K562 (cell line): ENCODE results near the gene AIF1. TPM values are rescaled to one million over a fixed set of nuclear protein-coding genes. Genes with fewer than 3 reads are reported as not detected.

Source experiments
- CREB5 ChIP-seq: fragments of 250-450 bp; sonication (Bioruptor Pico); IDR thresholded peaks from 2 replicates; pipeline ENCODE4 v1.5.0; 2020; ENCODE audit warnings: mild to moderate bottlenecking
- ESRRB ChIP-seq: fragments of 250-450 bp; sonication (Bioruptor Pico); IDR thresholded peaks from 2 replicates; pipeline ENCODE4 v1.5.0; 2020; ENCODE audit warnings: mild to moderate bottlenecking, moderate library complexity, borderline replicate concordance
- HOMEZ ChIP-seq: fragments of 250-450 bp; sonication (Bioruptor Pico); IDR thresholded peaks from 2 replicates; pipeline ENCODE4 v1.4.0; 2020; ENCODE audit warnings: mild to moderate bottlenecking, moderate library complexity
- L3MBTL2 ChIP-seq: fragments of 450-650 bp; IDR thresholded peaks from 2 replicates; pipeline ENCODE4 v1.6.1; 2016; ENCODE audit warnings: mild to moderate bottlenecking, moderate library complexity
- NFYB ChIP-seq: IDR thresholded peaks from 2 replicates; pipeline ENCODE4 v1.6.1; 2011; ENCODE audit warnings: mild to moderate bottlenecking, moderate library complexity; ENCODE audit not compliant: insufficient read length; ENCODE audit errors: extremely low read depth
- NONO ChIP-seq, 2 experiments: fragments of 200-400 bp in 1 of 2; fragments of 450-650 bp in 1 of 2; formaldehyde crosslinking in 1 of 2; IDR thresholded peaks; 2 replicates each; pipeline ENCODE4 v1.6.1; 2017; ENCODE audit warnings: low read depth in 2 of 2, mild to moderate bottlenecking in 2 of 2, moderate library complexity in 2 of 2, low read length in 1 of 2
- NR3C1 ChIP-seq: sonication (generic); formaldehyde crosslinking; IDR thresholded peaks from 2 replicates; pipeline ENCODE4 v1.8.1; 2022; ENCODE audit warnings: missing genetic modification reagents
- RERE ChIP-seq: sonication (generic); formaldehyde crosslinking; IDR thresholded peaks from 2 replicates; pipeline ENCODE4 v1.8.0; 2023; ENCODE audit warnings: missing genetic modification reagents, mild to moderate bottlenecking, borderline replicate concordance
- SMAD1 ChIP-seq: fragments of 150-350 bp; IDR thresholded peaks from 2 replicates; pipeline ENCODE4 v1.6.1; 2014; ENCODE audit warnings: low read length, low read depth; ENCODE audit not compliant: partially characterized antibody
- UBTF ChIP-seq, 2 experiments: IDR thresholded peaks; 2 replicates each; pipeline ENCODE4 v1.6.1; 2012; ENCODE audit warnings: improper control_type of control experiment in 2 of 2, low read depth in 2 of 2, low read length in 2 of 2, borderline replicate concordance in 1 of 2
- ZNF197 ChIP-seq: fragments of 200-800 bp; sonication (Bioruptor generic); IDR thresholded peaks from 2 replicates; pipeline ENCODE4 v1.6.1; 2016; ENCODE audit warnings: low read depth, missing genetic modification characterization, missing compliant biosample characterization
- ZNF444 ChIP-seq: fragments of 250-450 bp; sonication (Bioruptor Pico); IDR thresholded peaks from 2 replicates; pipeline ENCODE4 v1.4.0; 2020; ENCODE audit warnings: mild to moderate bottlenecking, moderate library complexity
- ZNF764 ChIP-seq: fragments of 250-450 bp; sonication (Bioruptor Pico); IDR thresholded peaks from 2 replicates; pipeline ENCODE4 v1.4.0; 2020; ENCODE audit warnings: low read depth, mild to moderate bottlenecking, moderate library complexity
- polyA plus RNA-seq, 8 experiments: library from polyadenylated mRNA; depleted of rRNA in 4 of 8; stranded (reverse) in 5 of 8; unstranded in 3 of 8; fragments of >200 nt; fragmentation: Nextera tagmentation in 2 of 8; fragmentation: Illumina TruSeq in 1 of 8; extraction: Ambion mirVana in 2 of 8; extraction: Trizol in 1 of 8; gene quantifications; 2 replicates each; pipeline versions ENCODE4 v1.2.1 to v1.2.3, GENCODE V29; 2011 to 2014; ENCODE audit warnings: inconsistent platforms in 1 of 8, missing spikeins in 1 of 8
- total RNA-seq, 7 experiments: library from RNA; depleted of rRNA in 6 of 7; stranded (reverse); fragments of >200 nt in 6 of 7; fragmentation: Illumina TruSeq in 2 of 7; extraction: Trizol in 2 of 7; gene quantifications; 2 replicates each; pipeline versions ENCODE4 v1.2.1 to v1.2.3, GENCODE V29; 2011 to 2021; ENCODE audit warnings: low replicate concordance in 1 of 7

AIF1 gene
- total and polyA plus RNA-seq, 9 of the 15 experiments (the other 6 are each of a cell fraction or from before 2014, with no cell fraction given) = 9.4 to 33.4 (median 19.4) TPM

DNA sequence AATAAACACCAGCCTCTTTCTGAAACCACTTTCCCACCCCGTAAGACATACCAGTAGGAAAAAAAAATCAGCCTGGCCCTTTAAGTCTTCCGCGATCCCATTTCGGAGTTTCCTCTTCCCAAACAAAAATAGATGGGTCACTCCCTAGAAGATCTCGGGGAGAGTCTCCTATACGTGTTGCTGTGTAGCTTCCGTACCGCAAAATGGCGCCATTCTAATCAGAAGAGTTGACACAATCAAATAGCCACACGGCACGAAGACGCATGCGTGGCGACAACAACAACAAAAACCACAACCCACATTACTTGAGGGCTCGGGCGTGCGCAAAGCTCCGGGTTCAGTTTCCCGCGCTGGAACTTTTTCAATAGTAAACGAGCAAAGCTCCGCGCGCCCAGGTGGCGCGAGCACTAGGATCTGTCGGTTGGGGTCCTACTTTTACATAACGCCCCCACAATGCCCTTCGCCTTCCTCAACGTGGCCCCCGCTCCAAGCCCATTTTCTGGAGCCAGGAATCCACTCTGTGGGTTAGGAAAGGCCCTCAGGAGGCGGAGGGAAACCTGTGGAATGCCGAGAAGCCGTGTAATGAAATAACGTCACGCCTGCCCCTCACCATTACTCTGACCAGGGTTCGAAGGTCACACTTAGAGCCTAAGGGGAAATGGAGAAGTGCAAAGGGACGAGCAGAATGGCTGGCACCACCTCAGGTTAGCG, 49.9 kb downstream of the AIF1 start, which contains the start of gene GPANK1 (continued):
- TF ChIP-seq UBTF (IDR thresholded peaks at IDR 0.05; ENCODE audit: borderline replicate concordance in 1 of 2, low read depth in 2 of 2, low read length in 2 of 2) (no peak), L3MBTL2 (peak; percentile 97), ESRRB (CRISPR knock-in tag) (no peak; the same call in 1 of the 2 replicates), ZNF444 (no peak; the same call in 1 of the 2 replicates), NR3C1 (CRISPR knock-in tag) (no peak), NFYB (no peak), CREB5 (CRISPR knock-in tag) (no peak), NONO (IDR thresholded peaks at IDR 0.05; ENCODE audit: low read depth in 2 of 2, low read length in 1 of 2) (no peak), HOMEZ (CRISPR knock-in tag) (no peak), SMAD1 (peak; percentile 55), RERE (CRISPR knock-in tag) (no peak), ZNF197 (CRISPR knock-in tag) (no peak), ZNF764 (CRISPR knock-in tag) (no peak)
